WI38 (cell line): ENCODE results near the gene LRRC61.

Experiments
- H3K4me3 ChIP-seq: 2 replicates; pipeline ENCODE4 v1.5.1; 2011; ENCODE audit warnings: low read depth, mild to moderate bottlenecking, control low read depth, low read length
- CTCF ChIP-seq: IDR thresholded peaks from 2 replicates; pipeline ENCODE4 v1.5.1; 2012; ENCODE audit warnings: low read depth, mild to moderate bottlenecking, control low read depth, low read length

Gene LRRC61

GRCh38 chr7:150365673-150366398 lies 42.7 kb downstream of the LRRC61 start:
- TF ChIP-seq CTCF = no peak
- no peak overlapping the region for H3K4me3 ChIP-seq

DNA sequence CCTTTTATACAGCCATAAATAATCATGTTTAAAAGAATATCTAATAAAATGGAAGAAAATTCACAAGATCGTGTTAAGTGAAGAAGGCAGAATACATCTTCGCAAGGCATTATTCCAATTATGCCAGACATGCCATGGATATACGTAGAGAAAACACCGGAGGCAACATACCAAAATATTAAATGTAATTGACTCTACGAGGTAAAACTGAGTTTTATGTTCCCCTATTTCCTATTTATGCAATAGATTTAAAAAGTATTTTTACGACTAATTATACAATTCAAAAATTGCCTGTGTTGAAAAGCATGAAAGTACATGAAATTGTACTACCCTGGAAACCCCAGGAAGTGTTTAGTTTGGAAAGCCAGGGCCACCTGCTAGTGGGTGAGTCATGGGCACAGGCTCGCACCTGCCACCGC lies 44.5 kb downstream of the LRRC61 start:
- H3K4me3 ChIP-seq = peak overlapping the region; percentile 80
- TF ChIP-seq CTCF = no peak

DNA sequence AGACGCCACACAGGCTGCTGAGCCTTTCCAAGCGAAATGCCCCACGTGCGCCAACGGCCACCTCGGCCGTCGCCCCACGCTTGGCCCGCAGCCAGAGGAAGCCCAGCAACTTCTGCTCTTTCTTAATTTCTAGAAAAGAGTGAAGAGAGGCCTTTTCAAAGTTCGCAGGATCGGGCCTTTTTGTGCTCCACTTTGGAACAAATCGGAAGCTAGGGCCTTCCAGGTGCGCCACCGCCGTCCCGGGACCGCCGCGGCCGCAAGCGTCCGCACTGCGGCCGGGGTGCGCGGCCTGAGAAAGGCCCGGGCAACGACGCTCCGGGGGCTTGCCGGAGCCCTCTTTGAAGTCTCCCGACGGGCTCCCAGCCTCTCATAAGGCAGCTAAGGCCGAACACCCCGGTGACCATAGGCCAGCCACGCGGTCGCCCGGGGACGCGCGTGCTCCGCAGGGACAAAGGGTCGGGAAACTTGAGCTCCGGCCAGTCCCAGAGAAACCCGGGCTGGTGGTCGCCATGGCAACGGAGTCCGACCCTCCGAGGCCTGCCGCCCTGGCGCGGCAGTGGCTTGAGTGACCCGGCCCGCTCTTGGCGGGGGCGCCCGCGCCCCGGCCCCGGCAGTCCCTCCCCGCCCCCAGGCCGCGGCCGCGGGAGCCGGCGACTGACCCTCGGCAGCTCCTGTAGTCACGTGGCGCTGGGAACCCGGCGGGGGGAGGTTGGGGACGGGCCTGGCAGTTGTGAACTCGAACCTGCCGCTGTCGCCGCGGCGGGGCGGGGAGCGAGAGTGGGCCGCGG lies 45.1 kb downstream of the LRRC61 start, which contains the start of gene REPIN1:
Gene REPIN1, plus strand, starts transcription at position 727 of the 788 bp plus-strand sequence. CDS start 890 bp downstream, outside the sequence.
- peak within 1 kb of the TSS; percentile 80 for H3K4me3 ChIP-seq
- no peak for TF ChIP-seq CTCF

- peak overlapping the region; percentile 80 for H3K4me3 ChIP-seq
- no peak for TF ChIP-seq CTCF
Measured at GRCh38 chr7:150368884-150369747, 46.0 kb downstream of the LRRC61 start.

- no peak for TF ChIP-seq CTCF
Measured at GRCh38 chr7:150369748-150370501, 46.8 kb downstream of the LRRC61 start.

DNA sequence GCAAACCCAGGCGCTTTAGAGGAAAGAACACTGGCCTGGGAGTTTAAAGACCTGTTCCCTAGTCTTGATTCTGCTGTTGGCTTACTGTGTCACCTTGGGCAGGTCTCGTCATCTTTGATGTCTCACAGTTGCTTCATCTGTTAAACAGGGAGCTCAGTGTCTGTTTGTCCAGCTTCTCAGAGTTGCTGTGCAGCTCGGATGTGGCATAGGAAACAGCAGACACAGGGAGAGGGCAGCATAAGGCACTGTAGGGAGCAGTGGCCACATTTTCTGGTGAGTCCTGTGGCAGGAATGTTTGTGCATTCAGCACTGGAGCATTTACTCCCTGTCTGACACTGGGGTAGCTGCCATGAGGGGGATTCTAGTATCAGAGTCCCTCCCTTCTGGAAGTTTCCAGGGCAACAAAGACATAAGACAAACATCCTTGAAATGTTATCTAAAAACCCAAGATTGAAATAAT lies 47.5 kb downstream of the LRRC61 start:
- H3K4me3 ChIP-seq = no peak overlapping the region
- no peak for TF ChIP-seq CTCF

More at GRCh38 chr7:150369748-150370501, 46.8 kb downstream of the LRRC61 start:
- H3K4me3 ChIP-seq = peak overlapping the region; percentile 80
